Calu3 (cell line): ENCODE measurements around the gene BCL11A. TPM values are rescaled to one million over a fixed set of nuclear protein-coding genes. Genes with fewer than 3 reads are reported as not detected.

Experiments used
- BruUV-seq: library from RNA; stranded (reverse); fragments of 400-500 nt; replicated peaks from 2 replicates; lab custom pipeline; 2021; lab: Mats Ljungman, UMichigan
- CTCF ChIA-PET: fragments of 300-600 bp; sonication (Branson Sonifier 250); formaldehyde crosslinking; loops from one replicate; lab custom pipeline; 2022; ENCODE audit warnings: antibody characterized with exemption; lab: Charles Lee
- DNase-seq: peaks from one replicate; pipeline ENCODE4 v3.0.0; 2022
- H3K27ac Mint-ChIP-seq: one replicate; pipeline ENCODE4 v1.8.0; 2022; ENCODE audit warnings: mixed read lengths; ENCODE audit not compliant: unreplicated experiment
- H3K27me3 Mint-ChIP-seq: one replicate; pipeline ENCODE4 v1.8.0; 2022; ENCODE audit warnings: mixed read lengths; ENCODE audit not compliant: unreplicated experiment
- H3K36me3 Mint-ChIP-seq: one replicate; pipeline ENCODE4 v1.8.0; 2022; ENCODE audit warnings: mild to moderate bottlenecking, moderate library complexity, mixed read lengths; ENCODE audit not compliant: insufficient read depth, unreplicated experiment
- H3K4me1 Mint-ChIP-seq: one replicate; pipeline ENCODE4 v1.8.0; 2022; ENCODE audit warnings: mild to moderate bottlenecking, low read depth, mixed read lengths; ENCODE audit not compliant: unreplicated experiment
- H3K4me3 Mint-ChIP-seq: one replicate; pipeline ENCODE4 v1.8.0; 2022; ENCODE audit warnings: mild to moderate bottlenecking, low read depth, moderate library complexity, mixed read lengths; ENCODE audit not compliant: unreplicated experiment
- H3K9me3 Mint-ChIP-seq: one replicate; pipeline ENCODE4 v1.8.0; 2022; ENCODE audit warnings: low read depth, mixed read lengths; ENCODE audit not compliant: unreplicated experiment
- CTCF ChIP-seq: fragments of 200-600 bp; IDR thresholded peaks from one replicate; pipeline ENCODE4 v1.8.0; 2022; ENCODE audit warnings: antibody characterized with exemption; ENCODE audit not compliant: unreplicated experiment
- intact Hi-C: fragments of 100-400 bp; cut with micrococcal nuclease; formaldehyde crosslinking; loops from one replicate; pipeline ENCODE4 v1.10.0; 2022; ENCODE audit not compliant: unreplicated experiment
- total RNA-seq: library from RNA; stranded (reverse); gene quantifications from 2 replicates; pipeline ENCODE4 v1.2.3, GENCODE V29; 2022

Gene BCL11A
- total RNA-seq, 1 experiment from 2014 or later, result 8.5 TPM

- CTCF ChIA-PET, result no interaction called here
- no TSS peak for BruUV-seq
- peaks cover 57% of the 10 kb centered on the region for H3K27me3 Mint-ChIP-seq
These were observed 141.4 kb downstream of the BCL11A start for GRCh38 chr2:60412027-60412426.

GRCh38 chr2:60411295-60411694 is 142.2 kb downstream of the BCL11A start:
- no peak for DNase-seq
- intact Hi-C loops, result no loop called here
- H3K27me3 Mint-ChIP-seq, result peaks cover 64% of the 10 kb centered on the region
- peaks cover 4% of the 10 kb centered on the region for H3K9me3 Mint-ChIP-seq
- no TSS peak for BruUV-seq
- H3K27ac Mint-ChIP-seq, result no peak overlapping the region
- H3K36me3 Mint-ChIP-seq, result no peaks in the 10 kb centered on the region
- CTCF ChIA-PET, result no interaction called here
- H3K4me1 Mint-ChIP-seq, result peaks cover 14% of the 10 kb centered on the region
- no peak for TF ChIP-seq CTCF
- H3K4me3 Mint-ChIP-seq, result no peak overlapping the region

More at GRCh38 chr2:60412027-60412426, 141.4 kb downstream of the BCL11A start:
- no peak overlapping the region for H3K4me3 Mint-ChIP-seq
- no peak overlapping the region for H3K27ac Mint-ChIP-seq
- peaks cover 18% of the 10 kb centered on the region for H3K4me1 Mint-ChIP-seq
- intact Hi-C loops, result no loop called here
- DNase-seq, result no peak
- TF ChIP-seq CTCF, result no peak
- peaks cover 4% of the 10 kb centered on the region for H3K9me3 Mint-ChIP-seq
- no peaks in the 10 kb centered on the region for H3K36me3 Mint-ChIP-seq

GRCh38 chr2:60410456-60411146 is 142.9 kb downstream of the BCL11A start:
- intact Hi-C loops, result no loop called here
- Mint-ChIP-seq H3K9me3 (peaks cover 4% of the 10 kb centered on the region), H3K36me3 (no peaks in the 10 kb centered on the region), H3K27me3 (peaks cover 71% of the 10 kb centered on the region), H3K4me3 (no peak overlapping the region), H3K4me1 (peaks cover 8% of the 10 kb centered on the region), H3K27ac (no peak overlapping the region)
- TF ChIP-seq CTCF, result no peak
- BruUV-seq, result no TSS peak
- DNase-seq, result no peak
- CTCF ChIA-PET, result no interaction called here

- no TSS peak for BruUV-seq
- peaks cover 5% of the 10 kb centered on the region for H3K4me1 Mint-ChIP-seq
- no peak for TF ChIP-seq CTCF
These were observed 144.0 kb downstream of the BCL11A start for GRCh38 chr2:60409531-60409871.

More at GRCh38 chr2:60409531-60409871, 144.0 kb downstream of the BCL11A start:
- intact Hi-C loops, result no loop called here
- CTCF ChIA-PET, result no interaction called here
- Mint-ChIP-seq H3K36me3 (no peaks in the 10 kb centered on the region), H3K4me3 (no peak overlapping the region), H3K9me3 (peaks cover 4% of the 10 kb centered on the region), H3K27ac (no peak overlapping the region), H3K27me3 (peaks cover 80% of the 10 kb centered on the region)
- no peak for DNase-seq
